Omental fat pad (tissue), 4 donors: Measurements from ENCODE around the gene TTYH1. TPM values are rescaled to one million over a fixed set of nuclear protein-coding genes. Genes with fewer than 3 reads are reported as not detected.

Experiments used
- ATAC-seq: fragments of 150-250 bp; one replicate; pipeline ENCODE4 v1.9.1; 2016; ENCODE audit warnings: mild to moderate bottlenecking, moderate library complexity; ENCODE audit not compliant: low FRiP score
- DNase-seq: peaks from one replicate; pipeline ENCODE4 v3.0.0-alpha.2; 2019; ENCODE audit warnings: low spot score
- CTCF ChIP-seq, 3 donors: fragments of 450-650 bp; IDR thresholded peaks; one replicate each; pipeline ENCODE4 v1.5.1; 2016 to 2017; ENCODE audit warnings: antibody characterized with exemption in 3 of 3, mild to moderate bottlenecking in 3 of 3, moderate library complexity in 2 of 3
- total RNA-seq, 4 donors: library from RNA; depleted of rRNA; stranded (reverse); fragments of >200 nt; gene quantifications; one replicate each; pipeline ENCODE4 v1.1.0, GENCODE V29; 2016

TTYH1 gene
- total RNA-seq, 4 donors from 2014 or later, result 0.28 to 0.84 TPM; not detected in 2

GRCh38 chr19:54400913-54401312 lies 14.4 kb upstream of the TTYH1 start:
- no peak for DNase-seq
- no peak for ATAC-seq
- no peak for TF ChIP-seq CTCF (IDR thresholded peaks at IDR 0.05)

DNA sequence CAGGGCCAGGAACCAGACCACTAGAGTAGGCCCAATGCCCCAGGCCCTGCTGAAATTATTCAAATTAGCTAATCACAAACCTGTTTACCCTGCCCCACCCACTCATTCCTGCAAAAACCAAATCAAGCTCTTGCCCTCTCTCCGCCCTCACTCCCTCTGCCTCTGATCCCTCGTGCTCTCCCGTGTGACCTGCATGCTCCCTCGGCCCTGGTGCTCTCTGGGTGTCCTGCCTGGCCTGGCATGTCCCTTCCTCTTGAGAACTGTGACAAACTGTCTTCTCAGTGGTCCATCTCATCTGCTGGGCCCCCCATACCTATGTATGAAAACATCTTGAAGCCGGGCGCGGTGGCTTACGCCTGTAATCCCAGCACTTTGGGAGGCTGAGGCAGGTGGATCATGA lies 12.2 kb upstream of the TTYH1 start:
- DNase-seq, result no peak
- no peak for TF ChIP-seq CTCF (IDR thresholded peaks at IDR 0.05)
- ATAC-seq, result no peak

- no peak for TF ChIP-seq CTCF (IDR thresholded peaks at IDR 0.05)
- no peak for DNase-seq
- ATAC-seq, result no peak
Measured at GRCh38 chr19:54405628-54406027, 9.6 kb upstream of the TTYH1 start.

- no peak for DNase-seq
- no peak for ATAC-seq
- no peak for TF ChIP-seq CTCF (IDR thresholded peaks at IDR 0.05)
Measured at GRCh38 chr19:54407780-54408179, 7.5 kb upstream of the TTYH1 start.

GRCh38 chr19:54408456-54409026 lies 6.7 kb upstream of the TTYH1 start:
- TF ChIP-seq CTCF (IDR thresholded peaks at IDR 0.05), result no peak
- ATAC-seq (no peak), DNase-seq (no peak)

GRCh38 chr19:54411033-54411432 lies 4.2 kb upstream of the TTYH1 start:
- no peak for ATAC-seq
- no peak for DNase-seq
- TF ChIP-seq CTCF (IDR thresholded peaks at IDR 0.05), result no peak

- no peak for DNase-seq
- ATAC-seq, result no peak
- no peak for TF ChIP-seq CTCF (IDR thresholded peaks at IDR 0.05)
Measured at GRCh38 chr19:54412877-54413276, 2.4 kb upstream of the TTYH1 start.
